ENCODE measurements around the gene YARS2.
"Not testable (repeated sequence)": the region's sequence is repeated elsewhere in the genome, so short reads cannot be mapped to it uniquely, and the experiment has no call there.

The YARS2 gene

GRCh38 chr12:32754111-32754510 is 1.6 kb downstream of the YARS2 start:
- Histone ChIP-seq H3K36me3 (ENCODE audit: control insufficient read depth, insufficient read depth, low read length) (peaks cover 46% of the 10 kb centered on the region), H3K4me1 (ENCODE audit: control insufficient read depth, insufficient read depth, low read length, poor library complexity, severe bottlenecking) (peaks cover 19% of the 10 kb centered on the region), H3K9me3 (ENCODE audit: control insufficient read depth, low read length) (no peaks in the 10 kb centered on the region), H3K27ac (ENCODE audit: low read depth, low read length, severe bottlenecking) (peak overlapping the region; percentile 12), H3K4me3 (ENCODE audit: extremely low read depth, insufficient read depth, low read length, poor library complexity, severe bottlenecking) (peak overlapping the region; percentile 91)
- WGBS, 2 experiments (ENCODE audit: insufficient coverage in 2 of 2), result 80% methylated on average over 1 of the region's 2 CpGs; no CpG with 5 or more reads in 1 of the 2 experiments

GRCh38 chr12:32753605-32754004 is 2.1 kb downstream of the YARS2 start:
- Histone ChIP-seq H3K36me3 (ENCODE audit: control insufficient read depth, insufficient read depth, low read length) (peaks cover 51% of the 10 kb centered on the region), H3K4me1 (ENCODE audit: control insufficient read depth, insufficient read depth, low read length, poor library complexity, severe bottlenecking) (peaks cover 19% of the 10 kb centered on the region), H3K9me3 (ENCODE audit: control insufficient read depth, low read length) (no peaks in the 10 kb centered on the region), H3K4me3 (ENCODE audit: extremely low read depth, insufficient read depth, low read length, poor library complexity, severe bottlenecking) (peak overlapping the region; percentile 91), H3K27ac (ENCODE audit: low read depth, low read length, severe bottlenecking) (no peak overlapping the region)
- 83 to 100% methylated on average over 1 to 3 of the region's 4 CpGs for WGBS, 2 experiments (ENCODE audit: insufficient coverage in 2 of 2)

- WGBS, 2 experiments (ENCODE audit: insufficient coverage in 2 of 2), result no CpG with 5 or more reads among the region's 2 CpGs
- Histone ChIP-seq H3K36me3 (ENCODE audit: control insufficient read depth, insufficient read depth, low read length) (peaks cover 81% of the 10 kb centered on the region), H3K4me3 (ENCODE audit: extremely low read depth, insufficient read depth, low read length, poor library complexity, severe bottlenecking) (no peak overlapping the region), H3K9me3 (ENCODE audit: control insufficient read depth, low read length) (no peaks in the 10 kb centered on the region), H3K27ac (ENCODE audit: low read depth, low read length, severe bottlenecking) (no peak overlapping the region), H3K4me1 (ENCODE audit: control insufficient read depth, insufficient read depth, low read length, poor library complexity, severe bottlenecking) (no peaks in the 10 kb centered on the region)
These were observed 12.4 kb downstream of the YARS2 start for GRCh38 chr12:32743264-32743663.

GRCh38 chr12:32742133-32742532 is 13.6 kb downstream of the YARS2 start:
- WGBS, 2 experiments (ENCODE audit: insufficient coverage in 2 of 2), result 94 to 98% methylated on average over 4 to 7 of the region's 10 CpGs

GRCh38 chr12:32739279-32739678 is 16.4 kb downstream of the YARS2 start:
- 90% methylated on average over 2 of the region's 2 CpGs; no CpG with 5 or more reads in 1 of the 2 experiments for WGBS, 2 experiments (ENCODE audit: insufficient coverage in 2 of 2)
- no peak overlapping the region for H3K4me3 ChIP-seq (ENCODE audit: extremely low read depth, insufficient read depth, low read length, poor library complexity, severe bottlenecking)
- no peak overlapping the region for H3K27ac ChIP-seq (ENCODE audit: low read depth, low read length, severe bottlenecking)
- peaks cover 74% of the 10 kb centered on the region for H3K36me3 ChIP-seq (ENCODE audit: control insufficient read depth, insufficient read depth, low read length)
- no peaks in the 10 kb centered on the region for H3K4me1 ChIP-seq (ENCODE audit: control insufficient read depth, insufficient read depth, low read length, poor library complexity, severe bottlenecking)
- H3K9me3 ChIP-seq (ENCODE audit: control insufficient read depth, low read length), result no peaks in the 10 kb centered on the region

More at GRCh38 chr12:32742133-32742532, 13.6 kb downstream of the YARS2 start:
- Histone ChIP-seq H3K27ac (ENCODE audit: low read depth, low read length, severe bottlenecking) (no peak overlapping the region), H3K4me3 (ENCODE audit: extremely low read depth, insufficient read depth, low read length, poor library complexity, severe bottlenecking) (no peak overlapping the region), H3K9me3 (ENCODE audit: control insufficient read depth, low read length) (no peaks in the 10 kb centered on the region), H3K4me1 (ENCODE audit: control insufficient read depth, insufficient read depth, low read length, poor library complexity, severe bottlenecking) (no peaks in the 10 kb centered on the region), H3K36me3 (ENCODE audit: control insufficient read depth, insufficient read depth, low read length) (peaks cover 73% of the 10 kb centered on the region)

GRCh38 chr12:32737715-32738114 is 18.0 kb downstream of the YARS2 start:
- Histone ChIP-seq H3K36me3 (ENCODE audit: control insufficient read depth, insufficient read depth, low read length) (peaks cover 68% of the 10 kb centered on the region), H3K27ac (ENCODE audit: low read depth, low read length, severe bottlenecking) (no peak overlapping the region), H3K4me1 (ENCODE audit: control insufficient read depth, insufficient read depth, low read length, poor library complexity, severe bottlenecking) (no peaks in the 10 kb centered on the region), H3K4me3 (ENCODE audit: extremely low read depth, insufficient read depth, low read length, poor library complexity, severe bottlenecking) (no peak overlapping the region), H3K9me3 (ENCODE audit: control insufficient read depth, low read length) (no peaks in the 10 kb centered on the region)
- WGBS, 2 experiments (ENCODE audit: insufficient coverage in 2 of 2), result 100% methylated on average over 1 of the region's 2 CpGs; no CpG with 5 or more reads in 1 of the 2 experiments

GRCh38 chr12:32736445-32736844 is 19.3 kb downstream of the YARS2 start:
- Histone ChIP-seq H3K36me3 (ENCODE audit: control insufficient read depth, insufficient read depth, low read length) (peaks cover 72% of the 10 kb centered on the region), H3K27ac (ENCODE audit: low read depth, low read length, severe bottlenecking) (no peak overlapping the region), H3K4me1 (ENCODE audit: control insufficient read depth, insufficient read depth, low read length, poor library complexity, severe bottlenecking) (no peaks in the 10 kb centered on the region), H3K9me3 (ENCODE audit: control insufficient read depth, low read length) (no peaks in the 10 kb centered on the region), H3K4me3 (ENCODE audit: extremely low read depth, insufficient read depth, low read length, poor library complexity, severe bottlenecking) (no peak overlapping the region)
- 85 to 95% methylated on average over 2 of the region's 3 CpGs for WGBS, 2 experiments (ENCODE audit: insufficient coverage in 2 of 2)

GRCh38 chr12:32734952-32735351 is 20.7 kb downstream of the YARS2 start:
- H3K4me1 ChIP-seq (ENCODE audit: control insufficient read depth, insufficient read depth, low read length, poor library complexity, severe bottlenecking), result no peaks in the 10 kb centered on the region
- WGBS, 2 experiments (ENCODE audit: insufficient coverage in 2 of 2), result no CpG with 5 or more reads among the region's 1 CpG
- H3K9me3 ChIP-seq (ENCODE audit: control insufficient read depth, low read length), result no peaks in the 10 kb centered on the region
- no peak overlapping the region for H3K27ac ChIP-seq (ENCODE audit: low read depth, low read length, severe bottlenecking)
- H3K4me3 ChIP-seq (ENCODE audit: extremely low read depth, insufficient read depth, low read length, poor library complexity, severe bottlenecking), result no peak overlapping the region
- peaks cover 70% of the 10 kb centered on the region for H3K36me3 ChIP-seq (ENCODE audit: control insufficient read depth, insufficient read depth, low read length)

- H3K27ac ChIP-seq (ENCODE audit: low read depth, low read length, severe bottlenecking), result no peak overlapping the region
- no peaks in the 10 kb centered on the region for H3K9me3 ChIP-seq (ENCODE audit: control insufficient read depth, low read length)
- H3K4me1 ChIP-seq (ENCODE audit: control insufficient read depth, insufficient read depth, low read length, poor library complexity, severe bottlenecking), result no peaks in the 10 kb centered on the region
- H3K4me3 ChIP-seq (ENCODE audit: extremely low read depth, insufficient read depth, low read length, poor library complexity, severe bottlenecking), result no peak overlapping the region
- peaks cover 66% of the 10 kb centered on the region for H3K36me3 ChIP-seq (ENCODE audit: control insufficient read depth, insufficient read depth, low read length)
- 100% methylated on average over 2 of the region's 3 CpGs for WGBS, 2 experiments (ENCODE audit: insufficient coverage in 2 of 2)
These were observed 28.5 kb downstream of the YARS2 start for GRCh38 chr12:32727237-32727636.

GRCh38 chr12:32726286-32726685 is 29.4 kb downstream of the YARS2 start:
- 95 to 100% methylated on average over 2 of the region's 2 CpGs for WGBS, 2 experiments (ENCODE audit: insufficient coverage in 2 of 2)
- H3K36me3 ChIP-seq (ENCODE audit: control insufficient read depth, insufficient read depth, low read length), result peaks cover 66% of the 10 kb centered on the region
- no peak overlapping the region for H3K4me3 ChIP-seq (ENCODE audit: extremely low read depth, insufficient read depth, low read length, poor library complexity, severe bottlenecking)
- no peaks in the 10 kb centered on the region for H3K4me1 ChIP-seq (ENCODE audit: control insufficient read depth, insufficient read depth, low read length, poor library complexity, severe bottlenecking)
- H3K9me3 ChIP-seq (ENCODE audit: control insufficient read depth, low read length), result no peaks in the 10 kb centered on the region
- no peak overlapping the region for H3K27ac ChIP-seq (ENCODE audit: low read depth, low read length, severe bottlenecking)

GRCh38 chr12:32725308-32725707 is 30.4 kb downstream of the YARS2 start:
- not testable (repeated sequence) for H3K4me1 ChIP-seq (ENCODE audit: control insufficient read depth, insufficient read depth, low read length, poor library complexity, severe bottlenecking); H3K9me3 ChIP-seq (ENCODE audit: control insufficient read depth, low read length); H3K4me3 ChIP-seq (ENCODE audit: extremely low read depth, insufficient read depth, low read length, poor library complexity, severe bottlenecking); H3K27ac ChIP-seq (ENCODE audit: low read depth, low read length, severe bottlenecking)
- peaks cover 66% of the 10 kb centered on the region for H3K36me3 ChIP-seq (ENCODE audit: control insufficient read depth, insufficient read depth, low read length)
- 92 to 100% methylated on average over 2 to 3 of the region's 3 CpGs for WGBS, 2 experiments (ENCODE audit: insufficient coverage in 2 of 2)
